Measurements from ENCODE around the gene SIX3. TPM values are rescaled to one million over a fixed set of nuclear protein-coding genes. Genes with fewer than 3 reads are reported as not detected.

SIX3 gene
- total and polyA plus RNA-seq, 2 donors (not counting 3 experiments of a cell fraction or from before 2014, with no cell fraction given) = not detected

DNA sequence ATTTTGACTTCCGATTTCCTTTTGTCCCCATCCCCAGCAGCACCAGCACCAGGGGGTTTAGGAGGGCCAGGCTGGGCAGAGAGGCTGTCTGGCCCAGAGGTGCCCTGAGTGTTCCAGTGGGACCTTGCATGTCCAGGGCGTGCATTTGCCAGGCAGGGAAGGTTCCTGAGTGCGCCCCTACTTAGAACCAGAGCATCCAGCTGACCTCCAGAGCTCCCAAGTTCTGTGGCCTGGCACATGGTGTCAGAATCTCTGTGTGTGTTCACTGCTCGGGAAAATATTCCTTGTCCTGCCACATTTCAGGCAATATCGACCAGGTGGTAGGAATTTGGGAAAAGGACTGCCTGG, 5.5 kb downstream of the SIX3 start:
- peaks cover 83 to 96% of the 10 kb centered on the region in 2 experiments for H3K27me3 ChIP-seq (ENCODE audit: control insufficient read depth in 2 of 2, insufficient read depth in 2 of 2, low read length in 2 of 2)
- no peak overlapping the region for H3K27ac ChIP-seq (ENCODE audit: insufficient read depth, low read depth, low read length)
- no peak for FAIRE-seq

More for the DNA sequence above, 5.5 kb downstream of the SIX3 start:
- DNase-seq (ENCODE audit: low read depth, low spot score) = no peak
- H2AFZ ChIP-seq (ENCODE audit: low read depth, low read length) = no peak overlapping the region
- no peaks in the 10 kb centered on the region for H3K36me3 ChIP-seq (ENCODE audit: control insufficient read depth in 2 of 2, extremely low read depth in 1 of 2, insufficient read depth in 2 of 2, low read length in 2 of 2)
- intact Hi-C loops (cut with micrococcal nuclease) (no loop called here), dilution Hi-C loops (cut with MboI; ENCODE audit: extremely low pct_ligation_motif_present, low sequenced_read_pairs) (no loop called here)
- TF ChIP-seq POLR2A (IDR thresholded peaks at IDR 0.05; ENCODE audit: low read depth, low read length) (no peak), GATA2 (IDR thresholded peaks at IDR 0.05; ENCODE audit: insufficient read depth, insufficient read length, low read depth, low read length) (no peak), FOS (IDR thresholded peaks at IDR 0.05; ENCODE audit: borderline replicate concordance, insufficient read depth, low read length) (no peak), EZH2 (IDR thresholded peaks at IDR 0.05; ENCODE audit: borderline replicate concordance, low read depth, low read length, severe bottlenecking) (no peak), JUN (IDR thresholded peaks at IDR 0.05; ENCODE audit: borderline replicate concordance, insufficient read depth, insufficient read length, low read depth) (no peak), MYC (IDR thresholded peaks at IDR 0.05; ENCODE audit: low read depth, low read length) (no peak), POLR2AphosphoS5 (IDR thresholded peaks at IDR 0.05; ENCODE audit: insufficient read depth, low read depth, low read length) (no peak)
- TF ChIP-seq, protein P1, sequence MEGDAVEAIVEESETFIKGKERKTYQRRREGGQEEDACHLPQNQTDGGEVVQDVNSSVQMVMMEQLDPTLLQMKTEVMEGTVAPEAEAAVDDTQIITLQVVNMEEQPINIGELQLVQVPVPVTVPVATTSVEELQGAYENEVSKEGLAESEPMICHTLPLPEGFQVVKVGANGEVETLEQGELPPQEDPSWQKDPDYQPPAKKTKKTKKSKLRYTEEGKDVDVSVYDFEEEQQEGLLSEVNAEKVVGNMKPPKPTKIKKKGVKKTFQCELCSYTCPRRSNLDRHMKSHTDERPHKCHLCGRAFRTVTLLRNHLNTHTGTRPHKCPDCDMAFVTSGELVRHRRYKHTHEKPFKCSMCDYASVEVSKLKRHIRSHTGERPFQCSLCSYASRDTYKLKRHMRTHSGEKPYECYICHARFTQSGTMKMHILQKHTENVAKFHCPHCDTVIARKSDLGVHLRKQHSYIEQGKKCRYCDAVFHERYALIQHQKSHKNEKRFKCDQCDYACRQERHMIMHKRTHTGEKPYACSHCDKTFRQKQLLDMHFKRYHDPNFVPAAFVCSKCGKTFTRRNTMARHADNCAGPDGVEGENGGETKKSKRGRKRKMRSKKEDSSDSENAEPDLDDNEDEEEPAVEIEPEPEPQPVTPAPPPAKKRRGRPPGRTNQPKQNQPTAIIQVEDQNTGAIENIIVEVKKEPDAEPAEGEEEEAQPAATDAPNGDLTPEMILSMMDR (IDR thresholded peaks at IDR 0.05; ENCODE audit: extremely low read depth in 1 of 2, insufficient read depth in 1 of 2, low read depth in 1 of 2, low read length in 2 of 2) = no peak
- TF ChIP-seq, protein P2, sequence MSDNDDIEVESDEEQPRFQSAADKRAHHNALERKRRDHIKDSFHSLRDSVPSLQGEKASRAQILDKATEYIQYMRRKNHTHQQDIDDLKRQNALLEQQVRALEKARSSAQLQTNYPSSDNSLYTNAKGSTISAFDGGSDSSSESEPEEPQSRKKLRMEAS (IDR thresholded peaks at IDR 0.05; ENCODE audit: insufficient read depth, insufficient read length) = no peak
- no peaks in the 10 kb centered on the region for H3K79me2 ChIP-seq (ENCODE audit: control insufficient read depth, insufficient read depth, low read length)
- no peaks in the 10 kb centered on the region for H3K9me3 ChIP-seq (replicated peaks; ENCODE audit: control insufficient read depth, insufficient read depth, low read length)
- no peak overlapping the region for H3K4me3 ChIP-seq (replicated peaks in 1 of 3; ENCODE audit: insufficient read depth in 1 of 3, low read depth in 1 of 3, low read length in 3 of 3)
- CTCF ChIA-PET = interaction anchor here (1.2 to 1.6 kb wide), 2 partner anchors 8 to 554 kb away, joined by 4 read pairs; no protein-coding TSS in a partner anchor
- POLR2A ChIA-PET = no interaction called here
- no TSS peak for BruUV-seq (replicated peaks)
- no peaks in the 10 kb centered on the region for H3K4me1 ChIP-seq (ENCODE audit: control insufficient read depth, extremely low read depth, insufficient read depth, low read length)
- H4K20me1 ChIP-seq (replicated peaks; ENCODE audit: control insufficient read depth, extremely low read depth, insufficient read depth, low read length) = no peaks in the 10 kb centered on the region
- H3K4me2 ChIP-seq (ENCODE audit: insufficient read depth, low read length) = no peak overlapping the region
- H3K9me1 ChIP-seq (replicated peaks; ENCODE audit: control insufficient read depth, extremely low read depth, insufficient read depth, low read length) = no peaks in the 10 kb centered on the region
- H3K9ac ChIP-seq (replicated peaks; ENCODE audit: extremely low read depth, insufficient read depth, low read length) = no peak overlapping the region
